Measurements from ENCODE around the gene RNPS1. TPM values are rescaled to one million over a fixed set of nuclear protein-coding genes. Genes with fewer than 3 reads are reported as not detected.

RNPS1 gene
- total RNA-seq, 1 experiment from 2014 or later: 131 TPM

DNA sequence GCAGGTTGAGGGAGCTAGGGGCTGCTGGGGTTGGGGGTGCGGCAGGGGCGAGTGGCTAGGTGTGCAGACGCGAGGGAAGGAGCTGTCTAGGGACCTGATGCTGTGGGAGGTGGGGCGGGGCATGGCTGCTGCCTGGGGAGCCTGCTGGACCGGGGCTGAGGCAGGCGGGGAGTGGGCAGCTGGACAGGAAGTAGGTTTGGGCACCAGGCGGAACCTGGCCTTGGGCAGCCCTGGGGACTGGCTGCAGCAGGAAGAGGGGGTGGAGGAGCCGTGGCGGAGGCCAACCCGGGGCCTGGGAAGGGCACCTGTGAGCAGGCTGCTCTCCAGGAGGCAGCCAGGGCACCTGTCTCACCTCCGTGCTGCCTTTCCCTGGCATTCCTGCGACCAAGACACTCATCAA is 37.5 kb downstream of the RNPS1 start:
- Histone ChIP-seq H3K27ac (ENCODE audit: low read length) (no peak overlapping the region), H3K9ac (ENCODE audit: low read length) (no peak overlapping the region), H3K79me2 (ENCODE audit: low read length) (peaks cover 36% of the 10 kb centered on the region), H3K4me2 (ENCODE audit: low read length) (no peak overlapping the region), H3K9me3 (ENCODE audit: low read length) (no peaks in the 10 kb centered on the region), H3K9me2 (replicated peaks; ENCODE audit: low read length) (no peaks in the 10 kb centered on the region), H3F3A (ENCODE audit: low read length, unreplicated experiment) (no peaks in the 10 kb centered on the region), H3K4me1 (ENCODE audit: insufficient read depth, low read length) (peaks cover 12% of the 10 kb centered on the region), H2AFZ (ENCODE audit: low read length) (no peak overlapping the region), H3K36me3 (ENCODE audit: low read depth, low read length) (no peaks in the 10 kb centered on the region; the same call in 1 of the 2 replicates), H3K27me3 (ENCODE audit: low read length) (no peaks in the 10 kb centered on the region), H4K20me1 (ENCODE audit: low read length) (peaks cover 9% of the 10 kb centered on the region; the same call in 1 of the 2 replicates), H3K4me3 (ENCODE audit: low read length) (no peak overlapping the region)
- TF ChIP-seq EZH2phosphoT487 (IDR thresholded peaks at IDR 0.05; ENCODE audit: borderline replicate concordance, low read length): no peak
- TF ChIP-seq EZH2 (IDR thresholded peaks at IDR 0.05; ENCODE audit: low read length, unreplicated experiment): no peak
- TF ChIP-seq, protein P1, sequence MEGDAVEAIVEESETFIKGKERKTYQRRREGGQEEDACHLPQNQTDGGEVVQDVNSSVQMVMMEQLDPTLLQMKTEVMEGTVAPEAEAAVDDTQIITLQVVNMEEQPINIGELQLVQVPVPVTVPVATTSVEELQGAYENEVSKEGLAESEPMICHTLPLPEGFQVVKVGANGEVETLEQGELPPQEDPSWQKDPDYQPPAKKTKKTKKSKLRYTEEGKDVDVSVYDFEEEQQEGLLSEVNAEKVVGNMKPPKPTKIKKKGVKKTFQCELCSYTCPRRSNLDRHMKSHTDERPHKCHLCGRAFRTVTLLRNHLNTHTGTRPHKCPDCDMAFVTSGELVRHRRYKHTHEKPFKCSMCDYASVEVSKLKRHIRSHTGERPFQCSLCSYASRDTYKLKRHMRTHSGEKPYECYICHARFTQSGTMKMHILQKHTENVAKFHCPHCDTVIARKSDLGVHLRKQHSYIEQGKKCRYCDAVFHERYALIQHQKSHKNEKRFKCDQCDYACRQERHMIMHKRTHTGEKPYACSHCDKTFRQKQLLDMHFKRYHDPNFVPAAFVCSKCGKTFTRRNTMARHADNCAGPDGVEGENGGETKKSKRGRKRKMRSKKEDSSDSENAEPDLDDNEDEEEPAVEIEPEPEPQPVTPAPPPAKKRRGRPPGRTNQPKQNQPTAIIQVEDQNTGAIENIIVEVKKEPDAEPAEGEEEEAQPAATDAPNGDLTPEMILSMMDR (conservative IDR thresholded peaks at IDR 0.05; ENCODE audit: low read depth, low read length): no peak
- DNase-seq (no peak), ATAC-seq (no peak)
- CTCF ChIA-PET: no interaction called here
- POLR2A ChIA-PET (ENCODE audit: unreplicated experiment): no interaction called here
- intact Hi-C loops (cut with micrococcal nuclease): no loop called here
- BruUV-seq (replicated peaks): no TSS peak

DNA sequence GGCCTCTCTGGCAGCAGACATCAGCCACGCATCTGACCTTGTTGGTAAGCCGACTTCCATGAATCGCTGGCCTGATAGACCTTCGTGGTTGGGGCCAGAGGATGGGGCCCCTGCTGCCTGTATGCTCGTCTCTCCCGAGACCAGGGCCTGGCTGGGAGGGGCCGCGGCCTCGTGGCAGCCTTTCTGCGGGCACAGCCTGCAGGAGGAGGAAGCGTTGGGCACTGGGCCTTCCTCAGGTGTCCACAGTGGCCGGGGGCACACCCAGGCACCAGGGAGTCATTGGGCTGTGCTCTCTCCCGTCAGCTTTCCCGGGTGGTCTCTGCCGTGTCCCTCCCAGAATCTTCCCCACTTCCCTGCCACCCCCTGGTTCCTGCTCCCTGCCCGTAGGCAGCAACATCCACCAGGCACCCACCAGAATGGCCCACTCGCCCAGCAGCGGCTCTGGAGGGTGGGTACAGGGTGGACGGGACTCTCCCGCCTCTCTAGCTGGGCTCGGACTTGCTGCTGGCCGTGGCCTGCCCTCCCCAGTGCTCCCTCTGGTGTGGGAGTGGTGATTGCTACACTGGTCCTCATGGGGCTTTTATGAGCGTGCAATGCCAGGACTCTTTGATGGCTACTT is 38.2 kb downstream of the RNPS1 start:
- Histone ChIP-seq H3K4me3 (ENCODE audit: low read length) (no peak overlapping the region), H3K9ac (ENCODE audit: low read length) (no peak overlapping the region), H3K27ac (ENCODE audit: low read length) (no peak overlapping the region), H4K20me1 (ENCODE audit: low read length) (peaks cover 9% of the 10 kb centered on the region; the same call in 1 of the 2 replicates), H3K79me2 (ENCODE audit: low read length) (peaks cover 43% of the 10 kb centered on the region), H3K4me1 (ENCODE audit: insufficient read depth, low read length) (peaks cover 12% of the 10 kb centered on the region), H3K9me3 (ENCODE audit: low read length) (no peaks in the 10 kb centered on the region), H3K4me2 (ENCODE audit: low read length) (no peak overlapping the region), H3K36me3 (ENCODE audit: low read depth, low read length) (no peaks in the 10 kb centered on the region; the same call in 1 of the 2 replicates), H3K9me2 (replicated peaks; ENCODE audit: low read length) (no peaks in the 10 kb centered on the region), H3F3A (ENCODE audit: low read length, unreplicated experiment) (no peaks in the 10 kb centered on the region), H3K27me3 (ENCODE audit: low read length) (no peaks in the 10 kb centered on the region), H2AFZ (ENCODE audit: low read length) (no peak overlapping the region)
- DNase-seq: no peak
- no TSS peak for BruUV-seq (replicated peaks)
- TF ChIP-seq, protein P1 (conservative IDR thresholded peaks at IDR 0.05; ENCODE audit: low read depth, low read length): no peak
- TF ChIP-seq EZH2 (IDR thresholded peaks at IDR 0.05; ENCODE audit: low read length, unreplicated experiment) (no peak), EZH2phosphoT487 (IDR thresholded peaks at IDR 0.05; ENCODE audit: borderline replicate concordance, low read length) (no peak)
- CTCF ChIA-PET: no interaction called here
- POLR2A ChIA-PET (ENCODE audit: unreplicated experiment): no interaction called here
- no peak for ATAC-seq
- intact Hi-C loops (cut with micrococcal nuclease): no loop called here

DNA sequence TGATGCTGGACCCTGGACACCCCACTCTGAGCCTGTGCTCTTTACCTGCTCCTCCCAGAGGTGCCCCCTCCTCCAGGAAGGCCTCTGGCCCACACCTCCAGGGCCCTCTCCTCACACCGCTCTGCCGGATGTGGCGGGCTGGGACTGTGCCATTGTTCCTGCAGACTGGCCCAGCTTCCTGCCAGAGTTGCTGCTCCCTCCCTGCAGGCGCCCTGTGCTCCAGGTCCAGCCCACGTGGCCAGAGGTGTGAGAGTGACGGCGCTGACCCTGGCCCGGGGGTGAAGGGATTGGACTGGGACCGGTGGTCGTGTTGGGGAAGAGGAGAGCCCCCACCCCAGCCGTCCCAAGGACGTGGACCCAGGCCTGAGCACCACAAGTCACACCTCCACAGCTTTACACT is 38.8 kb downstream of the RNPS1 start:
- Histone ChIP-seq H3K27ac (ENCODE audit: low read length) (no peak overlapping the region), H3K9me3 (ENCODE audit: low read length) (no peaks in the 10 kb centered on the region), H3K4me1 (ENCODE audit: insufficient read depth, low read length) (peaks cover 12% of the 10 kb centered on the region), H3K27me3 (ENCODE audit: low read length) (no peaks in the 10 kb centered on the region), H3K9ac (ENCODE audit: low read length) (no peak overlapping the region), H4K20me1 (ENCODE audit: low read length) (peaks cover 9% of the 10 kb centered on the region; the same call in 1 of the 2 replicates), H3F3A (ENCODE audit: low read length, unreplicated experiment) (no peaks in the 10 kb centered on the region), H3K4me3 (ENCODE audit: low read length) (no peak overlapping the region), H3K36me3 (ENCODE audit: low read depth, low read length) (no peaks in the 10 kb centered on the region; the same call in 1 of the 2 replicates), H3K4me2 (ENCODE audit: low read length) (no peak overlapping the region), H2AFZ (ENCODE audit: low read length) (no peak overlapping the region), H3K79me2 (ENCODE audit: low read length) (peaks cover 49% of the 10 kb centered on the region), H3K9me2 (replicated peaks; ENCODE audit: low read length) (no peaks in the 10 kb centered on the region)
- CTCF ChIA-PET: no interaction called here
- ATAC-seq: no peak
- POLR2A ChIA-PET (ENCODE audit: unreplicated experiment): no interaction called here
- no TSS peak for BruUV-seq (replicated peaks)
- no peak for DNase-seq
- intact Hi-C loops (cut with micrococcal nuclease): no loop called here
- TF ChIP-seq EZH2phosphoT487 (IDR thresholded peaks at IDR 0.05; ENCODE audit: borderline replicate concordance, low read length) (no peak), EZH2 (IDR thresholded peaks at IDR 0.05; ENCODE audit: low read length, unreplicated experiment) (no peak)
- TF ChIP-seq, protein P1 (conservative IDR thresholded peaks at IDR 0.05; ENCODE audit: low read depth, low read length): no peak
